Activated CD4-positive, alpha-beta memory T cell treated with anti-CD3 and anti-CD28 coated beads for 36 hours (primary cell): Measurements from ENCODE around the gene GFOD2. TPM values are rescaled to one million over a fixed set of nuclear protein-coding genes. Genes with fewer than 3 reads are reported as not detected.

Experiments used
- CTCF ChIA-PET: fragments of 350-600 bp; sonication (Branson Sonifier 250); formaldehyde crosslinking; loops from one replicate; lab custom pipeline; 2021; ENCODE audit warnings: antibody characterized with exemption, inconsistent platforms; lab: Charles Lee
- POLR2A ChIA-PET: fragments of 350-600 bp; sonication (Branson Sonifier 250); formaldehyde crosslinking; loops from one replicate; lab custom pipeline; 2021; ENCODE audit warnings: antibody characterized with exemption; lab: Charles Lee
- DNase-seq: peaks from one replicate; pipeline ENCODE4 v3.0.0-alpha.2; 2020
- H3K27ac Mint-ChIP-seq: one replicate; pipeline ENCODE4 v1.8.0; 2021; ENCODE audit warnings: mixed read lengths
- H3K27me3 Mint-ChIP-seq: one replicate; pipeline ENCODE4 v1.8.0; 2021; ENCODE audit warnings: mixed read lengths
- H3K36me3 Mint-ChIP-seq: one replicate; pipeline ENCODE4 v1.8.0; 2021; ENCODE audit warnings: mixed read lengths
- H3K4me1 Mint-ChIP-seq: one replicate; pipeline ENCODE4 v1.8.0; 2021; ENCODE audit warnings: low read depth, mixed read lengths
- H3K4me3 Mint-ChIP-seq: one replicate; pipeline ENCODE4 v1.8.0; 2021; ENCODE audit warnings: mild to moderate bottlenecking, mixed read lengths
- H3K9me3 Mint-ChIP-seq: one replicate; pipeline ENCODE4 v1.8.0; 2021; ENCODE audit warnings: mixed read lengths
- intact Hi-C: fragments of 100-400 bp; cut with micrococcal nuclease; formaldehyde crosslinking; loops from one replicate; pipeline ENCODE4 v1.15.1; 2023
- total RNA-seq, 2 experiments: library from RNA; stranded (reverse); gene quantifications; one replicate each; pipeline ENCODE4 v1.2.3, GENCODE V29; 2021

Gene GFOD2
- total RNA-seq, 2 experiments from 2014 or later: 12.6 to 13.7 TPM

DNA sequence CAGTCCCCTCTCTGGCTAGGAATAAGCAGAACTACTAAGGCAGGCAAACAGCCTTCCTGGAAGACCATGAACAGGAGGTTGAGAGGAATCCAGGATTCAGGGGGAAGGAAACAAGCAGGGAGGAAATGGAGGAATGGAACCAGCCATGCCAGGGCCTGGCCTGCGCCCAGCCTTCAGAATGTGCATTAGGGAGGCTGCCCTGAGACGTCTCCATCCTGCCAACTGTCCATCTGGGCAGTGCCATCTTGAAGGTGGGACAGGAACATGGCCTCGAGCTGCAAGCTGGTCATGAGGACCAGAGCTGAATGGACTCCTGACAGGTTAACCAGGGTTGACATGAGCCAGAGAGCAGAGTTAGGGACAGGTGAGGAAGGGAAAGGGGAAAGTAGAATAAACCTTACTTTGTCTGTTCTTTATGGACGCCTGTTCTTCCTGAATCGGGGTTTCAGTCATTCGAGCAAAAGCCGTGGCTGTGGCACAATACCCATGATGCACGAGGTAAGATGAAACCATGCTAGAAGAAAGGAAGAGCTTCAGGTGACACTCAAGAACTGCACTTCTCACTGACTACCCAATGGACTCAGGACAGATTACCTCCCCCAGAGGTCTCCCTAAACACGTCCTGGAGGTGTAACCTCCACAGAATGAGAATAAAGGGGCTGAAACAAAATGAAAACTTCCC lies 12.1 kb upstream of the GFOD2 start:
- Mint-ChIP-seq H3K27ac (no peak overlapping the region), H3K9me3 (no peaks in the 10 kb centered on the region), H3K4me1 (no peaks in the 10 kb centered on the region), H3K27me3 (no peaks in the 10 kb centered on the region), H3K36me3 (peaks cover 10% of the 10 kb centered on the region), H3K4me3 (no peak overlapping the region)
- ChIA-PET CTCF (interaction anchor here (0.7 kb wide), 1 partner anchor 145 kb away, joined by 3 read pairs; no protein-coding TSS in a partner anchor), POLR2A (no interaction called here)
- DNase-seq: no peak
- intact Hi-C loops: no loop called here

DNA sequence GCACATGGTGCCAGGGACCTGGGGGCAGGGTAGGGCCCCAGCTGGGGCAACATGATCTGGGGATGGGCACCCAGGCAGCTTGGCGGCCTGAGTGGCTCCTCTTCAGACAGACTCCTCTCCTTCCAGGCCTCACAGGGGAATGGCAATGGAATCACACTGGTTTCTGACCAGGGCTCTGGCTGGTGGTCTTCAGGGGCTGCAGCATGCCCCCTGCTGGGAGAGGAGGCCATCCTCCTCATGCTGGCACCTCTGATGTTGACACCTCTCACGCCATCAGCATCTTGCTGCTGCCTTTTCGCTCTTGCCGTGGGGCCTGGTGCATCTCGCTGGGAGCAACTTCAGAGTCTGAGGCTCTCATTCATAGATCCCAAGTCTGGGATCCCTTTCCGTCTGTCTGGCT lies 11.2 kb upstream of the GFOD2 start:
- Mint-ChIP-seq H3K4me1 (no peaks in the 10 kb centered on the region), H3K36me3 (peaks cover 10% of the 10 kb centered on the region), H3K27ac (no peak overlapping the region), H3K27me3 (no peaks in the 10 kb centered on the region), H3K4me3 (no peak overlapping the region), H3K9me3 (no peaks in the 10 kb centered on the region)
- POLR2A ChIA-PET: no interaction called here
- CTCF ChIA-PET: no interaction called here
- no peak for DNase-seq
- intact Hi-C loops: no loop called here

DNA sequence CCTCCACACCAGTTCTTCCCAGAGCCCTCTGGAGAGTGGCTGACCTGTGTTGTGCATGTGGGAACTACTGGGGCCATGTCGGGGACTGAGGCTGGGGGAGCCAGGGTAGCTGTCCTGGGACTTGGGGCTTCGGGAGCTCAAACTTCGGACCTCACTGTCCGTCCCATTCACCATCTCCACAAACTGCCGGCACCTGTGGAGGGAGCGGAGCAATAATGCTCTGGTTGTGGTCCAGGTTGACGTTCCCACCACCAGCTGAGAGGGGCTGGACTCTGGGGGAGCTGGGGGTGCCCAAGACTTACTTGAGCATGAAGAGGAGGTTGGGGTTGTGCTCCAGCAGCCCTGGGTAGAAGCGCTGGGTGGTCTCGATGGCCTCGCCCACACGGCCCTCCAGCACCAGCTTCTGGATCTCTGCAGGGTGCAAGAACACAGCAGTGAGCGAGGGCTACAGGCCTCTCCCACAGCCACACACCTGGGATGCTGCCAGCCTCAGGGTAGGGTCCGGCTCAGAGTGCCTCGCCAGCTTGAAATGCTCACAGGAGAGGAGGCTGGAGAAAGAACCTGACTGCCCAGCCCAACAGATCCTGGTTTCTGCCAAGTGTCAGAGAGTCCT lies 10.6 kb upstream of the GFOD2 start:
- no peaks in the 10 kb centered on the region for H3K4me1 Mint-ChIP-seq
- no peak overlapping the region for H3K27ac Mint-ChIP-seq
- H3K27me3 Mint-ChIP-seq: no peaks in the 10 kb centered on the region
- intact Hi-C loops: no loop called here
- ChIA-PET CTCF (no interaction called here), POLR2A (interaction anchor here (1.0 kb wide), 1 partner anchor 10 kb away, joined by 4 read pairs; no protein-coding TSS in a partner anchor)
- no peaks in the 10 kb centered on the region for H3K9me3 Mint-ChIP-seq
- H3K4me3 Mint-ChIP-seq: no peak overlapping the region
- H3K36me3 Mint-ChIP-seq: peaks cover 13% of the 10 kb centered on the region
- no peak for DNase-seq

DNA sequence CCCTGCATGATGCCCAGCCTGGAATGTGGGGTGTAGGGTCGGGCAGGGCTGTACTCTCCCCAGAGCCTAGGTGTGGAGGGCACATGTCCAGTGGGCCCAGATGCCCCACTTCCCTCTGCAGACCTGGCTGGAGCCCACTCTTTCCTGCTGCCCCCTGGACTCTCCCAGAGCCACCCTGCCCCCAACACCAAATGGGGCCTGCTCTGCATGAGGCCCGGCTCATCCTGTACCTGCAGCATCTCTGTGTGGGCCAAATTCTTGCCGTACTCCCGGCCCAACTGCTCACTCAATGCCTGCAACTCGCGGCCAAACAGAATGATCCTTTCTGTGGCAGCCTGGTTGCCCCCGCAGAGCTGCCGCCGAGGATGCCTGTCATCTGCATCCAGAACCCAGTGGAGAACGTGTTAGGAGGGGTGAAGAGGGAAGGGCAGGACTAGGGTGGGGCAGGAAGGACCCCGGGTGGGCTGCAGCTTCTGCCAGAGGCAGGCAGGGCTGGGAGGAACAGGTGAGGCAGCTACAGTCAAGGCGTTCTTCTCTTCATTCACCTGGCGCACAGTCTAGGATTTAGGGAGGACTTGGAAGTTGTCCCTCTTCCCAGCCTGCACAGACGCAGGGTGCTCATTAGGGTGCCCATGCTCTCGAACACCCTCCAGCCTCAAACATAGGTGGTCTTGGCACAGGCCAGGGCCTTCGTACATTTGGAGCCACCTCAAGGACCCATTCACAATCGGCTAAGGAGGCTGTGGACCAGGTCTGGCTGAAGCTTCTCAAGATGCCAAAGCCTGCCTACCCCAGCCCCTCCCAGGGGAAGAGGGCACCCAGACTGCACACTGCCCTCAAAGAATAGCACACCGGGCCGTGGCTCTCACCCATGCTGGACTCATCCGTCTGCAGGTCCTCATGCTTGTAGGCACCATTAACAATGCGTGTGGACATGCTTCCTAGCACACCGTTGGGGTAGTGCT lies 8.7 kb upstream of the GFOD2 start:
- intact Hi-C loops: no loop called here
- POLR2A ChIA-PET: no interaction called here
- no peak overlapping the region for H3K4me3 Mint-ChIP-seq
- CTCF ChIA-PET: interaction anchor here (1.4 kb wide), 1 partner anchor 89 kb away, joined by 4 read pairs; no protein-coding TSS in a partner anchor
- no peaks in the 10 kb centered on the region for H3K4me1 Mint-ChIP-seq
- no peak for DNase-seq
- H3K9me3 Mint-ChIP-seq: no peaks in the 10 kb centered on the region
- no peaks in the 10 kb centered on the region for H3K27me3 Mint-ChIP-seq
- no peak overlapping the region for H3K27ac Mint-ChIP-seq
- peaks cover 13% of the 10 kb centered on the region for H3K36me3 Mint-ChIP-seq

DNA sequence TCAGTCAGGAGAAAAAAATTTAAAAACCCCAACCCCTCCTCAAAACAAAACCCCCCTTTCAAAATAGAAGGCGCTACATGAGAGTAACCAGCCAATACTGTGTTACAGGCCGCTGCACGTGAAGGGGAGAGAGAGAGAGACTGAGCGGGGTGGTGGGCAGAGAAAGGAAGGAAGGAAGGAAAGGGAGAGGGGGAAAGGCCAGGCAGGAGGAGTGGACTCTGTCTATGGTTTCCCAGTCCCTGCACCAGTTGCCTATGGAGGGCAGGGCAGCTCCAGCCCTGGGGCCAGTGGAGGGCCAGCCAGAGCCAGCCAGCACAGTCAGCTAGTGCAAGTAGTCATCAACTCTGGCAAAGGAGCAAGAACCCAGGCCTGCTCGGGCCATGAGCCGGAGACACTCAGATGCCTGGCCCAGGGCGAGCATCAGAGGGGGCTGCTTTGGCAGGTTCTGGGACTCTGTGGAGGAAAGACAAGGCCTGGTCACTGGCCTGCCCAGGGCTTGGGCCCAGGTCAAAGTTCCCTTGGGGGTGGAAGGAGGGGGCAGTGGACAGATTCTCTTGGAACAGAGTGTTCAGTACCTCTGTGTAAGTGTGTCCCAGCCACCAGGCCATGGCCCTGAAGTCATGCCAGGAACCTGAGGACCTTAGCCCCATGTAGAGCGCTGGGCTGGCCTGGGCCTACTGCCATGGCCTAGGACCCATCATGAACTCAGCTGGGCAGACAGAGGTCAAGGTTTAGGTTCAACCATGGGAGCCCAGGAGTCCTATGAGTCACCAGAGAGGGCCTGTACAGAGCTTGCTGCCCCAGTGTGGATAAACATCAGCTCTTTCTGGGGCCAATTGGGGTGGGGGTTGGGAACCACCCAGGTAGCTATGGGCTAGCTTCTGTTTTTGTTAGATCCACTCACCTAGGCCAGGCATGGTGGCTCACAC lies 7.3 kb upstream of the GFOD2 start:
- Mint-ChIP-seq H3K36me3 (peaks cover 13% of the 10 kb centered on the region), H3K27ac (no peak overlapping the region), H3K4me1 (no peaks in the 10 kb centered on the region), H3K4me3 (no peak overlapping the region), H3K27me3 (no peaks in the 10 kb centered on the region), H3K9me3 (no peaks in the 10 kb centered on the region)
- ChIA-PET POLR2A (no interaction called here), CTCF (interaction anchor here (1.0 kb wide), 1 partner anchor 205 kb away, joined by 3 read pairs; no protein-coding TSS in a partner anchor)
- DNase-seq: no peak
- intact Hi-C loops: no loop called here

DNA sequence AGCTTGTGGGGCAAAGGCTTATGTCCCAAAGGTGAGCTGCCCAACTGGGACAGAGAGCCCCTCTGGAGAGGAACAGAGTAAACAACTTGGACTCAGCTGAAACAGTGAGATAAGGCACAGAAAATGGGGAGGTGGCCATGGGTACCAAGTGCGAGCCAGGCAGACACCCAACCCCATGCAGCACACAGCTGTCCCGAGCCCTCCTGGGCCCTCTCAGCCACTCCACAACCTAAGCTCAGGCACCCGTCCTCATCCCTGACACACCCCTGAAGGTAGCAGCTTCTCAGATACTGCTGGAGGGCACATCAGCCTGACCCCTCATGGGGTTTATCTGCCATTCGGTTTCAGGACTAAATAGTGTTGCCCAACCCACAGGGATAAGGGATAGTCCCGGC lies 4.8 kb upstream of the GFOD2 start:
- H3K27ac Mint-ChIP-seq: no peak overlapping the region
- POLR2A ChIA-PET: no interaction called here

DNA sequence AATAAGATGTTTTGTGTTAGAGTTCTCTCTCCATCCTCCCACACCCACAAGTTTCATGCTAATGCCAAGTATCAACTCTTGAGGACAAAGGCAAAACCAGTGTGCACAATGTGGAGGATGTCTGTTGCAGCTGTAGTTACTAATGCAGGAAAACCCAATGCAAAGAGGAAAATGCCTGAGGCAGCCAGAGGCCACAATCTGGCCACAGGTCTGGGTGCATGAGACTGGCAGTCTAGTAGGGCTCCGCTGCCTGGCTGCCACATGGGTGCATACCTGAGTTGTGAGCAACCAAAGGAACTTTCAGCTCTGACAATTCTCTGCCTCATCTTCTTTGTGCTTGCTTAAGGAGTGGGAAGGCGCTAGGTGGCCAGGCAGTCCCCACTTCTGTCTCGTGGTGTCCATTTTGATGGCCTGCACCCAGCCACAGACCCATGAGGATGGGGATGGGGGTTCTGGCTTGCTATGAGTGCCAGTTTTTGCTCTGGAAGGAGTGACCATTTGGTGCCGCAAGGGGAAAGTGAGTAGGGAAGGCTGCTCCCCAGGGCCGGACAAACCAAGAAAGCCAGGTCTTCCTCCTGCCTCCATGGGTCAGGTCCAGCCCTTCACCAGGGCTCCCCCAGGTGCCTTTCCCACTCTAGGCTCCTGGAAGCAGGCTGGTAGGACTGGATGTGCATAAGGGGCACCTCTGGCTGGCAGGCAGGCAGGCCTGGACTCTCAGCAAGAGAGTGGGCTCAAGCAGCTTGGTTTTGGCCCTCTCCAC lies 4.2 kb upstream of the GFOD2 start:
- intact Hi-C loops: no loop called here
- H3K4me3 Mint-ChIP-seq: no peak overlapping the region
- peaks cover 16% of the 10 kb centered on the region for H3K4me1 Mint-ChIP-seq
- no peaks in the 10 kb centered on the region for H3K9me3 Mint-ChIP-seq
- H3K27me3 Mint-ChIP-seq: no peaks in the 10 kb centered on the region
- POLR2A ChIA-PET: no interaction called here
- H3K27ac Mint-ChIP-seq: no peak overlapping the region
- DNase-seq: no peak
- peaks cover 3% of the 10 kb centered on the region for H3K36me3 Mint-ChIP-seq
- CTCF ChIA-PET: no interaction called here

More for the DNA sequence above, 4.8 kb upstream of the GFOD2 start:
- H3K36me3 Mint-ChIP-seq: peaks cover 6% of the 10 kb centered on the region
- CTCF ChIA-PET: no interaction called here
- intact Hi-C loops: no loop called here
- no peaks in the 10 kb centered on the region for H3K9me3 Mint-ChIP-seq
- H3K27me3 Mint-ChIP-seq: no peaks in the 10 kb centered on the region
- no peak overlapping the region for H3K4me3 Mint-ChIP-seq
- no peak for DNase-seq
- H3K4me1 Mint-ChIP-seq: peaks cover 13% of the 10 kb centered on the region

DNA sequence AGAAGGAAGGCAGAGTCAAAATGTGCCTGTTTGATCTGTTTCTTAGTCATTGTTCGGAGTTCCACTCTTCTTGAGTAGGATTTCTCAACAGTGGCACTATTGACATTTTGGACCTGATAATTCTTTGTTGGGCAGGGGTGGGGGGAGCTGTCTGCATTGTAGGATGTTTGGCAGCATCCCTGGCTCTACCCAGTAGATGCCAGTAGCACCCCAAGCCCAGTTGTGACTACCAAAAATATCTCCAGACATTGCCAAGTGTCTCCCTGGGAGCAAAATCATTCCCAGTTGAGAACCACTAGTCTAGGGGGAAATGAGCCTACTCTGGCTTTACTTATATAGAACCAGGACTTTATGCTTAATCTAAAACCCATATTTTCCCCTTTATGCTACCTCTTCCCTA lies 1.1 kb upstream of the GFOD2 start:
- intact Hi-C loops: no loop called here
- H3K4me3 Mint-ChIP-seq: peak overlapping the region; percentile 94
- no peak for DNase-seq
- peak overlapping the region; percentile 96 for H3K27ac Mint-ChIP-seq
- ChIA-PET POLR2A (interaction anchor here (1.2 to 2.3 kb wide), 2 partner anchors 9 to 86 kb away, joined by 4 to 14 read pairs; partner anchors contain the start of genes RANBP10 and TSNAXIP1), CTCF (interaction anchor here (1.2 to 3.2 kb wide), 4 partner anchors 48 to 96 kb away, joined by 4 to 12 read pairs (median 6); no protein-coding TSS in a partner anchor)
- peaks cover 35% of the 10 kb centered on the region for H3K4me1 Mint-ChIP-seq
- H3K9me3 Mint-ChIP-seq: no peaks in the 10 kb centered on the region
- H3K36me3 Mint-ChIP-seq: peaks cover 5% of the 10 kb centered on the region
- H3K27me3 Mint-ChIP-seq: no peaks in the 10 kb centered on the region

DNA sequence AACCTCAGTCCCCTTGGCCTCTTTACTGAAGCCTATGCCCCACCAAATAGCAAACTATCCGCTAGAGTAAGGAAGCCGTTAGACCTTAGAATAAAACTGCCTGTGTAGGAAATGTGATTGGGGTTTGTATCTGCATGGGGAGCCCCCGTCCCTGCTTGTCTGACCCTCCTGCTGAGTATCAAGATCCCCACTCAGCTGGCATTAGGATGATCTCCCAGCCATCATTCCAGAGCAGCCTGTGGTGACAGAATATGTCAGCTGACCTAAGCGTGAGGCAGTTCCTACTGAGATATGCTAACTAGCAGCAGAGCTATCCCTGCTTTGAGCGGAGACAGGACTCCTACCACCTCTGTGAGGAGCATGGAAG lies 645 bp upstream of the GFOD2 start:
- Mint-ChIP-seq H3K36me3 (peaks cover 3% of the 10 kb centered on the region), H3K27me3 (no peaks in the 10 kb centered on the region), H3K4me3 (peak overlapping the region; percentile 94), H3K9me3 (no peaks in the 10 kb centered on the region), H3K27ac (peak overlapping the region; percentile 96), H3K4me1 (peaks cover 35% of the 10 kb centered on the region)
- CTCF ChIA-PET: interaction anchor here (0.7 to 3.2 kb wide), 8 partner anchors 11 to 239 kb away, joined by 3 to 12 read pairs (median 5); partner anchors contain the start of gene ATP6V0D1
- POLR2A ChIA-PET: interaction anchor here (0.7 to 2.3 kb wide), 8 partner anchors 10 to 690 kb away, joined by 3 to 14 read pairs (median 4); partner anchors contain the start of genes ACD, CARMIL2, PSMB10 and RANBP10
- peak; percentile 42 for DNase-seq
- intact Hi-C loops: loop anchor here (1.0 to 2.0 kb wide), 3 partner anchors 53 to 123 kb away; partner anchors contain the start of genes C16orf86, ENKD1, RANBP10 and THAP11

DNA sequence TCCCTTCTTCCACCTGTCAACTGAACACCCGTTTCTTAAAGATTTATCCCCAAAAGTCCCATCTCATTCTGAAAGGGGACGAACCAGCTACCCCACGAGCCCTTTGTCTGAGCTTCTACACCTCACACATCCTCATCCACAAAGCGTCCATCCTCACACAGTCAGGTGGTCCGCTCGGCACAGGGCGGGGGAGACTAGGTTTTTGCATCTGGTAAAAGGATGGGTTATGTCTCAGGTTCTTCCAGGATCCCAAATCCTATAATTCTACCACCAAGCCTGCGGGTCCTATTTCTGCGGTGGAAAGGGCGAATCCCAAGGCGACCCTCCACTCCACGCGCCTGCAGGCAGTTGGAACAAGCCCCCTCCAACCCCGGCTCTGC lies 458 bp downstream of the GFOD2 start:
- Mint-ChIP-seq H3K9me3 (no peaks in the 10 kb centered on the region), H3K27me3 (no peaks in the 10 kb centered on the region), H3K36me3 (peaks cover 4% of the 10 kb centered on the region), H3K27ac (no peak overlapping the region), H3K4me3 (peak overlapping the region; percentile 94), H3K4me1 (peaks cover 37% of the 10 kb centered on the region)
- ChIA-PET CTCF (interaction anchor here (0.9 to 3.2 kb wide), 12 partner anchors 46 to 237 kb away, joined by 3 to 12 read pairs (median 5); partner anchors contain the start of genes ATP6V0D1 and CTCF), POLR2A (interaction anchor here (0.6 to 2.3 kb wide), 9 partner anchors 9 to 237 kb away, joined by 3 to 14 read pairs (median 3); partner anchors contain the start of genes ACD, ATP6V0D1, CARMIL2 and PSMB10)
- DNase-seq: peak; percentile 35
- intact Hi-C loops: loop anchor here (1.0 to 2.0 kb wide), 3 partner anchors 52 to 124 kb away; partner anchors contain the start of genes C16orf86, ENKD1, RANBP10 and THAP11
